ENCODE measurements around the gene DEFB132. TPM values are rescaled to one million over a fixed set of nuclear protein-coding genes. Genes with fewer than 3 reads are reported as not detected.

DEFB132 gene
- total RNA-seq, 2 donors from 2014 or later: not detected

DNA sequence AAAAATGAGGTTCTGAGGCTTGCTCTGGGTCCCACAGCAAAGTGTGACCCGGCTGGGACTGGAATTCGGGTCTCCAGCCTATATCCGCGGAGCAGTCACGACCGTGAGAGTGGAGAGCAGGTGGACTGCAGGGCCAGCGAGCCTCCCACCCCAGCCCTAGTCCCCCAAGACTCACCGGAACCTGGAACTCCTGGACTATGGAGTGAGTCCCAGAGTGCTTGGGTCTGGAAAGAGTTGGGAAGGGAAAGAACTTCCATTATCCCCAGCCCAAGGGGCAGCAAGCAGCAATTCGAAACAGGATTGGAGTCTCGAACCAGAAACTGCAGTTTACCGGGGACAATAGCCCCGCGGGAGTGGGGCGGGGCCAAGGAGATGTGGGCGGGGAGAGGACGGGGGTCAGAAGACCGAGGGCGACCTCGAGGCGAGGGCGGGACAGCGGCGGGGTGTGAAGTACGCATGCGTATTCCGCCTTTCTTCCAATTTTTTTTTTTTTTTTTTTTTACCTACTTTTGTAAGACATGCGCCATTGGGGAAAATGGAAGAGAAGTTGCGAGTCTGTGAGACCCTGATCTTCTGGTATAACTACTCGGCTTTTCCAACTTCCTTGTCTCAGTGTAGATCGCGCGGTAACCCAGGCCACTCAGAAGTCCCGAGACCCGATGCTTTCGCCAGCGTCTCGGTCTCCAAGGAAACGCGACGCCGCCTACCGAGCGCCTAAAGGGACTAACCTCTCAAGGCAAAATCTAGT is 32.7 kb downstream of the DEFB132 start, which contains the start of gene C20orf96:
Gene C20orf96, minus strand, starts transcription at position 667 of the 748 bp plus-strand sequence. Its CDS starts 140 bp downstream, at position 527.
- no peak within 1 kb of the TSS for H3K4me3 Mint-ChIP-seq
- H3K36me3 Mint-ChIP-seq (ENCODE audit: low read depth): peaks cover 2% of the 10 kb centered on the region
- peak; percentile 71 to 78 (median 76) for DNase-seq
- peaks cover 14% of the 10 kb centered on the region for H3K4me1 Mint-ChIP-seq
- H3K27me3 Mint-ChIP-seq: no peaks in the 10 kb centered on the region
- H3K27ac Mint-ChIP-seq: no peak within 1 kb of the TSS
- ATAC-seq: peak; percentile 93
- H3K9me3 ChIP-seq (ENCODE audit: control insufficient read depth, low read length, poor library complexity, severe bottlenecking): no peaks in the 10 kb centered on the region

DNA sequence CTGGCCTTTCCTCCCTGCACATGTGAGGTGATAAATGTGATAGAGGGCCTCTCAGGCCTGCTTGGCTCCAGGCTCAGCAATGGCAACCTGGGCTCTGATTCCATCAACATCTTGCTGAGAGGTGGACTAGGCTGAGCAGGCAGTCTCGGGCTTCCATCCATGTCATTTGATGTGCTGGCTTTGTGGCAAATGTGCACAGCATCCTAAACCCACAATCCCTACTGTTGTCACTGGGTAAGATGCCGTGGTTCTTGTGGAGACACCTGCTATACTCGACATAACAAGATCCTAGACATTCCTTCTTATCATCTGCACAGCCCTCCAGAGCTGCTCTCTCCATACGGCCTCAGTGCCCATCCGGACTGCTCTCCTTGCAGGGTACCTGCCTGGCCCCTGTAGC is 37.1 kb downstream of the DEFB132 start:
- no peak overlapping the region for H3K4me3 Mint-ChIP-seq
- H3K27me3 Mint-ChIP-seq: no peaks in the 10 kb centered on the region
- DNase-seq (no peak), ATAC-seq (no peak)
- peaks cover 4% of the 10 kb centered on the region for H3K36me3 Mint-ChIP-seq (ENCODE audit: low read depth)
- H3K27ac Mint-ChIP-seq: no peak overlapping the region
- no peaks in the 10 kb centered on the region for H3K9me3 ChIP-seq (ENCODE audit: control insufficient read depth, low read length, poor library complexity, severe bottlenecking)
- H3K4me1 Mint-ChIP-seq: peaks cover 27% of the 10 kb centered on the region

DNA sequence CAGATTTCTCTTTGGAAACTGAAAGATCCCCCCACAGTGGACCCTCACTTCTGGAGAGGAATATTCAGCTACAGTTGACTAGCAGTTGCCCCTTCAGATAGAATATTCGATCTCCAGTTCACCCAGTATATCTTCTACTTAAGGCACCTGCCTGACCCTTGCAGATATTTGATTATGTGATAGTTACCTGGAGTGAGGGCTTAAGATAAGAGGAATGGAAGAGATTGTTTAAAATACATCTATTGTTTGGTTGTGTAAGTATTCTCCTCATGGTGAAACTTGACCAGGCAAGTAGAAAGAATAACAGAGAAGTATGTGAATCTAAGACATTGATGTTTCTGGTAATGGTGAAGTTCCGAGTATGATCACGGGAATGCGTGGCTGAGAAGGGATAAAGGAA is 38.3 kb downstream of the DEFB132 start:
- Mint-ChIP-seq H3K4me1 (peaks cover 25% of the 10 kb centered on the region), H3K27ac (peak overlapping the region; percentile 98), H3K36me3 (ENCODE audit: low read depth) (peaks cover 4% of the 10 kb centered on the region), H3K4me3 (peak overlapping the region; percentile 100), H3K27me3 (no peaks in the 10 kb centered on the region)
- no peaks in the 10 kb centered on the region for H3K9me3 ChIP-seq (ENCODE audit: control insufficient read depth, low read length, poor library complexity, severe bottlenecking)
- ATAC-seq (no peak), DNase-seq (no peak)

DNA sequence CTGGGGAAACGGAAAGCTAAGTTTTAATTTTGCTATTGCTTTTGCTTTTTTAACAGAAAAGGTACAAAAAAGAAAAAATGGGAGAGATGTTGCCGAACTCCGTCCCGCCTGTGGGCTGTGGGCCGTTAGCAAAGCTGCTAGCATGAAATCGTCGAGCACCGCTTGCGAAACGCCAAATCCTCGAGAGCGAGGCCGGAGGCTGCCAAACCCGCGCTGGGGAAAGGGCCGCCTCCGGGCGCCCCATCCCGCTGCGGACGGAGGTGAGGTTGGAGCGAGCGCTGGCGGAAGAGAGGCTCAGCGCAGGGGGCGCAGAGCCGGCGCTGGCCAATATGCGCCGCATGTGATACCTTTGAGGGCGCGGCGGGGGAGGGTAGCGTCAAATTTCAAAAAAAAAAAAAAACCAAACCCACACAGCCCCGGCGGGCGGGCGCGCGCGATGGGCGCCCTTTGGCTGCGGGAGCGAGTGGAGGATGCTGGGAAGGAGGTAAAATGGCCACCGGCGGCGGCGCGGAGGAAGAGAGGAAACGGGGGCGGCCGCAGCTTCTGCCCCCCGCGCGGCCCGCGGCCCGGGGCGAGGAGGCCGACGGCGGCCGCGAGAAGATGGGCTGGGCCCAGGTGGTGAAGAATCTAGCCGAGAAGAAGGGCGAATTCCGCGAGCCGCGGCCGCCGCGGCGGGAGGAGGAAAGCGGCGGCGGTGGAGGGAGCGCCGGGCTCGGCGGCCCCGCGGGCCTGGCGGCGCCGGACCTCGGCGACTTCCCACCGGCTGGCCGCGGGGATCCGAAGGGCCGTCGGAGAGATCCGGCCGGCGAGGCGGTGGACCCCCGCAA is 39.8 kb downstream of the DEFB132 start, which contains the start of gene ZCCHC3:
Gene ZCCHC3, plus strand, starts transcription at position 473 of the 827 bp plus-strand sequence. Its CDS starts 17 bp downstream, at position 490.
- Mint-ChIP-seq H3K4me1 (peaks cover 33% of the 10 kb centered on the region), H3K27ac (peak within 1 kb of the TSS; percentile 98), H3K27me3 (no peaks in the 10 kb centered on the region), H3K36me3 (ENCODE audit: low read depth) (peaks cover 4% of the 10 kb centered on the region), H3K4me3 (peak within 1 kb of the TSS; percentile 100)
- DNase-seq (peak; percentile 71 to 77 (median 76)), ATAC-seq (peak; percentile 89)
- no peaks in the 10 kb centered on the region for H3K9me3 ChIP-seq (ENCODE audit: control insufficient read depth, low read length, poor library complexity, severe bottlenecking)

DNA sequence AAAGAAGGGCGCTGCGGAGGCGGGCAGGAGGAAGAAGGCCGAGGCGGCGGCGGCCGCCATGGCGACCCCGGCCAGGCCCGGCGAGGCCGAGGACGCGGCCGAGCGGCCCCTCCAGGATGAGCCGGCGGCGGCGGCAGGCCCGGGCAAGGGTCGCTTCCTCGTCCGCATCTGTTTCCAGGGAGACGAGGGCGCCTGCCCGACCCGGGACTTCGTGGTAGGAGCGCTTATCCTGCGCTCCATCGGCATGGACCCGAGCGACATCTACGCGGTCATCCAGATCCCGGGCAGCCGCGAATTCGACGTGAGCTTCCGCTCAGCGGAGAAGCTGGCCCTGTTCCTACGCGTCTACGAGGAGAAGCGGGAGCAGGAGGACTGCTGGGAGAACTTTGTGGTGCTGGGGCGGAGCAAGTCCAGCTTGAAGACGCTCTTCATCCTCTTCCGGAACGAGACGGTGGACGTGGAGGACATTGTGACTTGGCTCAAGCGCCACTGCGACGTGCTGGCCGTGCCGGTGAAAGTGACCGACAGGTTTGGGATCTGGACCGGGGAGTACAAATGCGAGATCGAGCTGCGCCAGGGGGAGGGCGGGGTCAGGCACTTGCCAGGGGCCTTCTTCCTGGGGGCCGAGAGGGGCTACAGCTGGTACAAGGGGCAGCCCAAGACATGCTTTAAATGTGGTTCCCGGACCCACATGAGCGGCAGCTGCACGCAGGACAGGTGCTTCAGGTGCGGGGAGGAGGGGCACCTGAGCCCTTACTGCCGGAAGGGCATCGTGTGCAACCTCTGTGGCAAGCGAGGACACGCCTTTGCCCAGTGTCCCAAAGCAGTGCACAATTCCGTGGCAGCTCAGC is 40.6 kb downstream of the DEFB132 start:
- Mint-ChIP-seq H3K36me3 (ENCODE audit: low read depth) (peaks cover 4% of the 10 kb centered on the region), H3K27me3 (no peaks in the 10 kb centered on the region), H3K4me1 (peaks cover 33% of the 10 kb centered on the region), H3K27ac (peak overlapping the region; percentile 98), H3K4me3 (peak overlapping the region; percentile 100)
- no peaks in the 10 kb centered on the region for H3K9me3 ChIP-seq (ENCODE audit: control insufficient read depth, low read length, poor library complexity, severe bottlenecking)
- peak; percentile 8 to 23 (median 18) for DNase-seq
- peak; percentile 42 for ATAC-seq

DNA sequence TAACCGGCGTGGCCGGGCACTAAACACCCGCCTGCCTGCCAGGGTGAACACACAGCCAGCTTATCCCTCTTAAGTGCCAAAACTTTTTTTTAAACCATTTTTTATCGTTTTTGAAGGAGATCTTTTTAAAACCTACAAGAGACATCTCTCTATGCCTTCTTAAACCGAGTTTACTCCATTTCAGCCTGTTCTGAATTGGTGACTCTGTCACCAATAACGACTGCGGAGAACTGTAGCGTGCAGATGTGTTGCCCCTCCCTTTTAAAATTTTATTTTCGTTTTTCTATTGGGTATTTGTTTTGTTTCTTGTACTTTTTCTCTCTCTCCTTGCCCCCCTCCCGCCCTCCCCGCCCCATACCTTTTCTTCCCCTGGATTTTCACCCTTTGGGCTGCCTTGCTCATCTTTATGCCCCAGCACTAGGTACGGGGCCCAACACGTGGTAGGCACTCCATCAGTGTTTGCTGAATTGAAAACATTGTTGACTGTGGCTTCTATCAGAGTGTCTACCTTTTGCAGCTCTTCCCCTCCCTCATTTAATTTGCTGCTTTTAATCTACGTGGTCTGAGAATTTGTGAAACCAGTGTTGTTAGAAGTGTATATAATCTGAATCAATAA is 41.4 kb downstream of the DEFB132 start:
- DNase-seq (no peak), ATAC-seq (peak; percentile 19)
- H3K9me3 ChIP-seq (ENCODE audit: control insufficient read depth, low read length, poor library complexity, severe bottlenecking): no peaks in the 10 kb centered on the region
- H3K27me3 Mint-ChIP-seq: no peaks in the 10 kb centered on the region
- H3K4me1 Mint-ChIP-seq: peaks cover 33% of the 10 kb centered on the region
- H3K36me3 Mint-ChIP-seq (ENCODE audit: low read depth): peaks cover 4% of the 10 kb centered on the region
- peak overlapping the region; percentile 98 for H3K27ac Mint-ChIP-seq
- peak overlapping the region; percentile 100 for H3K4me3 Mint-ChIP-seq

DNA sequence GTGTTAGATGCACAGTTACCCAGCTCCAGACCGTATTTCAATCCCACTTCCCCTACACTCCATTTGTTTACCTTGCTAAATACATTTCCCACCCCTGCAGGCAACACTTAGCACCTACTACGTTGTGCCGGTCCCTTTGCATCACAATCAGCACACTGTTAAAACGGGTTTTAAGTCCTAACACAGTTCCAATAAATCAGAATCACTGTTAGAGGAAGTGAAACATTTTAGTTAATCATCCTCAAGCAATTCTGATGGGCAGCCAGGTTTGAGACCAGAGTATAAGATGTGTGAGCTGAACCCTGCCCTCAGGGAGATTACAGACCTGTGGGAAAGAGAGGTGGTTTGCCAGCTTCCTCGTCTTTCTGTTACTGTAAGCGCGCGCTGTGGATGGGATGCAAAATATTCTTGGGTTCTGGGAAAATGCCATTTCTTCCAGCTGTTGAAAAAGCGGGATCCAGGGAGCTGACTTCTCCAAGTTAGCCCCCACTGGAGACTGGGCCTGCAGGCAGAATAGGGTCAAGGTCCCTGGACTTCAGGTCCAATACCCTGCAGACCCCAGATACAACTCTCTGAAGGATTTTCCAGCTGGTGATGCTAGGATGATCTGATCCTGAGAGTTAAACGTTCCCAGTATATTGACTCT is 42.9 kb downstream of the DEFB132 start:
- H3K9me3 ChIP-seq (ENCODE audit: control insufficient read depth, low read length, poor library complexity, severe bottlenecking): no peaks in the 10 kb centered on the region
- Mint-ChIP-seq H3K27ac (peak overlapping the region; percentile 54), H3K4me3 (peak overlapping the region; percentile 74), H3K27me3 (no peaks in the 10 kb centered on the region), H3K4me1 (peaks cover 29% of the 10 kb centered on the region), H3K36me3 (ENCODE audit: low read depth) (peaks cover 4% of the 10 kb centered on the region)
- no peak for DNase-seq
- ATAC-seq: no peak

DNA sequence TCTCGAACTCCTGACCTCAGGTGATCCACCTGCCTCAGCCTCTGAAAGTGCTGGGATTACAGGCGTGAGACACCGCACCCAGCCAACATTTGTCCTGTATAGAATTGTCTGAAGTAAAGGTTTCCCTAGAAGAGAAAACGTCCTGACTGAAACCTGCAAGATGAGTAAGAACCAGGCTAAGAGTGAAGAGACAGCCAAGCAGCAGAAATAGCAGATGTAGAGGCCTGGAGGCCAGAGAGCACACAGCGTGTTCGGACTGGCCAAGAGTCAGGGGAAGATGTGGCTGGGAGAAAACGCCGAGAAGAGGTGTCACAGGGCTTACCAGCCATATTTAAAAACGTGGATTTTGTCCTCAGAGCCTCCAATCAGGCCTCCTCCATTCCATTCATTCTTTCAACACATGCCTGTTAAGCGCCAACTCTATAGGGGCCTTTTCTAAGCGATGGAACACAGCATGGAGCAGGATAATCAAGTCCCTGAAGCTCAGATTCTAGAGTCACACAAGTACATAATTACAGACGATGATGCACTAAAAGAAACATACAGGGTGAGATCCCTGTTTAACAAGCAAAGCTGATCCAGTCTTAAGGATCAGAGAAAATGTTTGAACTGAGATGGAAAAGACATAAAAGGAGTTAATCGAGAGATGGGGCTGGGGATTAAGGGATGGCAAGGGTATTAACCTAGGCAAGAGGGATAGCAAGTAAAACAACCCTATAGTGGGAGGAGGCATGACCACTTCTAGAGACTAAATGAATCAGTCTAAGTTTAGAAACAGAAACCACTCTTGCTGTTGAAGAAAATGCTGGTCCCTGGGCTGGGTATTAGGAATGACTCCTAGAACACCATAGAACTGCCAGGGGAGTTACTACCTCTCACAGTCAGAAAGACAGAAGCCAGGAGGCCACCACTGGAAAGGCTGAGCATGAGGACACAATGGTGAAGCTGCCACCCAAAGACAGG is 44.6 kb downstream of the DEFB132 start:
- H3K27ac Mint-ChIP-seq: peak overlapping the region; percentile 65
- no peak overlapping the region for H3K4me3 Mint-ChIP-seq

DNA sequence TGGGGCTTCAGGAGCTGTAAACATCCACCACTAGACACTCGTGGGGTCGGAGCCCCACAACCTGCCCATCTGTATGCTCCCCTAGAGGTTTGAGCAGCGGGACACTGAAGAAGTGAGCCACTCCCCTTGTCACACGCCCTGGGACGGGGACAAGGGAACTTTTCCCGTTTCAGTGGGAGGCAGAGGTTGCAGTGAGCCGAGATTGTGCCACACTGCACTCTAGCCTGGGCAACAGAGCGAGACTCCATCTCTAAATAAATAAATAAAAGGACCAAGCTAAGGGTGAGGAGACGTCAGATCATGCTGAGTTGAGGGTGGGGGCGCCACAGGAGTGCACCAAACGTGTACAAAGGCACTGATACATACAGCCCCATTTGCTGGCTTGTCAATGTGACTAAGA is 48.2 kb downstream of the DEFB132 start:
- Mint-ChIP-seq H3K4me3 (no peak overlapping the region), H3K27ac (no peak overlapping the region), H3K4me1 (peaks cover 17% of the 10 kb centered on the region), H3K36me3 (ENCODE audit: low read depth) (no peaks in the 10 kb centered on the region), H3K27me3 (no peaks in the 10 kb centered on the region)
- H3K9me3 ChIP-seq (ENCODE audit: control insufficient read depth, low read length, poor library complexity, severe bottlenecking): no peaks in the 10 kb centered on the region
- DNase-seq: no peak
- no peak for ATAC-seq

More for the DNA sequence above, 44.6 kb downstream of the DEFB132 start:
- Mint-ChIP-seq H3K27me3 (no peaks in the 10 kb centered on the region), H3K36me3 (ENCODE audit: low read depth) (peaks cover 4% of the 10 kb centered on the region), H3K4me1 (peaks cover 25% of the 10 kb centered on the region)
- H3K9me3 ChIP-seq (ENCODE audit: control insufficient read depth, low read length, poor library complexity, severe bottlenecking): no peaks in the 10 kb centered on the region
- DNase-seq (no peak), ATAC-seq (no peak)

DNA sequence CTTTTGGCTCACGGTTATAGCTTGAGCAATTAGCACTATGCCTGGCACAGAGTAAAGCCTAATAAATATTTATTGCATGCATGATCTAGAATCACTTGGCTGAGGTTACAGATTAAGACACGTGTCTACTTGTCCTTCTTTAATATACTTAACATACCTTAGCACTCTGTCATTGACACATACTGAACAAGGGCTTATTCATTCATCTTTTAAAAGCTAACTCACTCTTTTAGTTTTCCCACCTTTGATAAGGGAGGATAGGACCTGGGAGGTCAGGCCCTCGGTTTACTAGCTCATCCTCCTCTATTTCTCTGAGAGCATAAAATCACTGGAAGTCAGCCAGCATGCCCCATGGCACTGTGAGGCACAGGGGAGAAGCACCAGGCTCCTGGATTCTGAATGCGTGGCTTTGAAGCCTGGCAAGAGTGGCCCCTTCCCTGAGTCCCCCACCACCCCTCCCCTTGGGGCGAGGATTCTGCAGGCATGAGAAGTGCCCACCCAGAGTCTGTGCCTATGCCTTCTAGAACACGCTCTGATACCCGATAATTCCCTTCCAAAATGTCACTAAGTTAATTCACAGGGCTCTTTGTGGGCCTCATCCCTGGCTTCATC is 51.0 kb downstream of the DEFB132 start:
- no peaks in the 10 kb centered on the region for H3K9me3 ChIP-seq (ENCODE audit: control insufficient read depth, low read length, poor library complexity, severe bottlenecking)
- H3K4me3 Mint-ChIP-seq: no peak overlapping the region
- ATAC-seq (no peak), DNase-seq (no peak)
- H3K27me3 Mint-ChIP-seq: no peaks in the 10 kb centered on the region
- H3K4me1 Mint-ChIP-seq: peaks cover 10% of the 10 kb centered on the region
- no peak overlapping the region for H3K27ac Mint-ChIP-seq
- H3K36me3 Mint-ChIP-seq (ENCODE audit: low read depth): no peaks in the 10 kb centered on the region

DNA sequence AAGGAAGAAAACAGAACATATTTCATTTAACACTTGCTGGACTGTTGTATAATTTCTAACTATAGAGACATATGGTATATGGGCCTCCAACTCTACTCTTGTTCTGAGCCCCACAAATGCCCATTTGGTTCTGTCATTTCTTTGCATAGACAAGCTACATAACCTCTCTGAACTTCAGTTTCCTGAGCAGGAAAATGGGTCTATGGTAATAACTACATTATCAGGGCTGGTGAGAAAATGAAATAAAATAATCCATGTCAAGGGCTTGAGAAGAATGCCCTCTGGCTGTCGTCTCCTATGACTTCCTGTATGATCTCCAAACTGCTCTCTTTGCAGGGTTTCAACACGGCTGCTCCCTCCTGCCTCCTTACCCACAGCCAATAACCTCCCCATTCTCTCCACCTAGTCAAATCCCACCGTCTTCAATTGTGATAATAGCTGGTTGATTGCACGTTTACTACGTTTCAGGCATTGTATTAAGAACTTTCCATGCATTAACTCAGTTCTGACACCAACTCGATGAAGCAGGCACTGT is 51.8 kb downstream of the DEFB132 start:
- peaks cover 4% of the 10 kb centered on the region for H3K27me3 Mint-ChIP-seq

More for the DNA sequence above, 51.8 kb downstream of the DEFB132 start:
- DNase-seq: no peak
- no peaks in the 10 kb centered on the region for H3K9me3 ChIP-seq (ENCODE audit: control insufficient read depth, low read length, poor library complexity, severe bottlenecking)
- Mint-ChIP-seq H3K27ac (peak overlapping the region; percentile 41), H3K4me3 (peak overlapping the region; percentile 28), H3K4me1 (peaks cover 10% of the 10 kb centered on the region), H3K36me3 (ENCODE audit: low read depth) (no peaks in the 10 kb centered on the region)
- no peak for ATAC-seq

All from T-helper 17 cell (primary cell).